SU-DHL-6 (cell line): Measurements from ENCODE around the gene SUPT3H.

Experiments used
- H2AFZ ChIP-seq: fragments of 200-600 bp; sonication (generic); 2 replicates; pipeline ENCODE4 v1.6.1; 2014; ENCODE audit warnings: low read depth, mild to moderate bottlenecking, moderate library complexity, mixed read lengths, antibody characterized with exemption, low read length; ENCODE audit not compliant: severe bottlenecking
- H3F3A ChIP-seq: fragments of 200-600 bp; shearing (Covaris generic); 2 replicates; pipeline ENCODE4 v1.6.0; 2016; ENCODE audit warnings: antibody characterized with exemption, mild to moderate bottlenecking; ENCODE audit not compliant: insufficient read depth
- H3K27ac ChIP-seq: fragments of 200-600 bp; sonication (generic); 2 replicates; pipeline ENCODE4 v1.5.1; 2016; ENCODE audit warnings: low read depth, mild to moderate bottlenecking, low read length, moderate library complexity, mixed read lengths
- H3K27me3 ChIP-seq: fragments of 200-600 bp; sonication (generic), shearing (Covaris generic); 2 replicates; pipeline ENCODE4 v1.6.0; 2014; ENCODE audit warnings: mild to moderate bottlenecking, low read length
- H3K36me3 ChIP-seq: fragments of 200-600 bp; sonication (generic); 2 replicates; pipeline ENCODE4 v1.6.1; 2014; ENCODE audit warnings: mild to moderate bottlenecking, low read length, mixed read lengths
- H3K4me2 ChIP-seq: fragments of 300-600, 200-600 bp; shearing (Covaris generic), sonication (generic); 2 replicates; pipeline ENCODE4 v1.6.0; 2014; ENCODE audit warnings: low read length, low read depth, mild to moderate bottlenecking; ENCODE audit not compliant: poor library complexity, severe bottlenecking
- H3K4me3 ChIP-seq: fragments of 200-600 bp; sonication (generic); 2 replicates; pipeline ENCODE4 v1.5.1; 2014; ENCODE audit warnings: antibody characterized with exemption, low read length, mild to moderate bottlenecking, mixed read lengths; ENCODE audit not compliant: insufficient read depth, poor library complexity, severe bottlenecking
- H3K79me2 ChIP-seq: fragments of 200-600 bp; sonication (generic); 2 replicates; pipeline ENCODE4 v1.6.1; 2014; ENCODE audit warnings: mild to moderate bottlenecking, low read length, moderate library complexity; ENCODE audit not compliant: insufficient read depth
- H3K9ac ChIP-seq: fragments of 200-600 bp; sonication (generic); 2 replicates; pipeline ENCODE4 v1.7.0; 2014; ENCODE audit warnings: mild to moderate bottlenecking, low read length
- H3K9me2 ChIP-seq: fragments of 200-600 bp; sonication (generic); replicated peaks from 2 replicates; pipeline ENCODE4 v1.6.1; 2014; ENCODE audit warnings: low read length; ENCODE audit not compliant: insufficient read depth
- H3K9me3 ChIP-seq: fragments of 200-600 bp; sonication (generic); 2 replicates; pipeline ENCODE4 v1.6.1; 2014; ENCODE audit warnings: low read length, mixed read lengths; ENCODE audit not compliant: insufficient read depth
- H4K20me1 ChIP-seq: fragments of 200-600 bp; sonication (generic); 2 replicates; pipeline ENCODE4 v1.6.1; 2014; ENCODE audit warnings: low read depth, mild to moderate bottlenecking, antibody characterized with exemption, low read length, moderate library complexity, mixed read lengths
- CTCF ChIP-seq: fragments of 200-600 bp; sonication (generic); IDR thresholded peaks from one replicate; pipeline ENCODE4 v1.5.1; 2017; ENCODE audit warnings: antibody characterized with exemption, mild to moderate bottlenecking, low read length, moderate library complexity; ENCODE audit not compliant: insufficient read depth, poor library complexity, severe bottlenecking
- EZH2phosphoT487 ChIP-seq: fragments of 200-600 bp; sonication (generic), shearing (Covaris generic); conservative IDR thresholded peaks from 2 replicates; pipeline ENCODE4 v1.6.1; 2018; ENCODE audit warnings: mild to moderate bottlenecking, antibody characterized with exemption, low read length, moderate library complexity, mixed read lengths

SUPT3H gene

GRCh38 chr6:45388328-45388727, 10.6 kb upstream of the SUPT3H start:
- H3K9ac ChIP-seq: no peak overlapping the region
- H3K9me3 ChIP-seq: no peaks in the 10 kb centered on the region
- H3K27me3 ChIP-seq: no peaks in the 10 kb centered on the region
- H3K27ac ChIP-seq: no peak overlapping the region
- H3K9me2 ChIP-seq: no peaks in the 10 kb centered on the region
- no peaks in the 10 kb centered on the region for H3F3A ChIP-seq
- H3K36me3 ChIP-seq: no peaks in the 10 kb centered on the region
- H3K4me2 ChIP-seq: no peak overlapping the region
- no peak overlapping the region for H3K4me3 ChIP-seq
- no peak overlapping the region for H2AFZ ChIP-seq
- no peaks in the 10 kb centered on the region for H3K79me2 ChIP-seq
- H4K20me1 ChIP-seq: no peaks in the 10 kb centered on the region
- TF ChIP-seq EZH2phosphoT487: no peak
- no peak for TF ChIP-seq CTCF

DNA sequence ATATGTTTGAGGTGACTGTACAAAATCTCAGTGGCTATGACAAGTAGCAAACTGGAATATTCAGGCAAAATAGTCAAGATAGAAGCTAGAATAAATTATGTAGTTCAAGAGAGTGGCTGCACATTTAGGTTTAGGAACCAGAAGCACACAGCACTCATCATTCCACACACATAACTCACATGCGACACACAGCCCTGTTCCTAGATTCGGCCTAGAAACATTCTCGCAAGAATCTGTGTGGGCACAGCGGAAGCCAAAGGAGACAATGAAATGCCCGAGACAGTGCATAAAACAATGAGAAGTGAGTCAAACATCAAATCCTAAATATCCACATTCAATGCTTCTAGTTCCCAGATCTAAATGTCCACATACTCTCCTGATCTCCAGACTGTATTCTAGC, 9.5 kb upstream of the SUPT3H start:
- Histone ChIP-seq H3K27me3 (no peaks in the 10 kb centered on the region), H3K9me2 (no peaks in the 10 kb centered on the region), H3K9ac (no peak overlapping the region), H3K36me3 (no peaks in the 10 kb centered on the region), H3F3A (no peaks in the 10 kb centered on the region), H3K27ac (no peak overlapping the region), H3K79me2 (no peaks in the 10 kb centered on the region), H2AFZ (no peak overlapping the region), H3K9me3 (no peaks in the 10 kb centered on the region), H3K4me2 (no peak overlapping the region), H3K4me3 (no peak overlapping the region), H4K20me1 (no peaks in the 10 kb centered on the region)
- TF ChIP-seq EZH2phosphoT487 (no peak), CTCF (no peak)

DNA sequence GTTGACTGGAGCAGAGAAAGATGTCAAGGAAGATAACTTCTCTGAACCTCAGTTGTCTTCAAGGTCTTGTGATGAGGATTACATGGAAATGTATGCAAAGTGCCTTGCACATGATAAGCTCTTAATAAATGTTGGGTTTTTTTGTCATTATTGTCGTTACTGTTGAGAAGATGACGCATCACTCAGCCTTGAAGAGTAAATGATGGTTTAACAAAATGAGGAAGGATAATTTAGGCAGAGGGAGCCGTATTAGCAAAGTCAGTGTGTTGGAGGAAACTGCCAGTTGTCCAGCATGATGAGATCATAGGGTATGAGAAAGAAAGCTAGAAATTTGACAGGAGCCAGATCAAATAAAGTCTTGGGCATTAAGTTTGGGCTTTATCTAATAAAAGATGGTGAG, 8.8 kb upstream of the SUPT3H start:
- no peaks in the 10 kb centered on the region for H3K79me2 ChIP-seq
- H3K36me3 ChIP-seq: no peaks in the 10 kb centered on the region
- H3K9ac ChIP-seq: no peak overlapping the region
- H4K20me1 ChIP-seq: no peaks in the 10 kb centered on the region
- no peak overlapping the region for H3K4me3 ChIP-seq
- H2AFZ ChIP-seq: no peak overlapping the region
- no peak overlapping the region for H3K4me2 ChIP-seq
- H3K27me3 ChIP-seq: no peaks in the 10 kb centered on the region
- H3F3A ChIP-seq: no peaks in the 10 kb centered on the region
- no peaks in the 10 kb centered on the region for H3K9me3 ChIP-seq
- no peaks in the 10 kb centered on the region for H3K9me2 ChIP-seq
- TF ChIP-seq CTCF (no peak), EZH2phosphoT487 (no peak)
- H3K27ac ChIP-seq: no peak overlapping the region

GRCh38 chr6:45382391-45382790, 4.7 kb upstream of the SUPT3H start:
- Histone ChIP-seq H3K9me2 (no peaks in the 10 kb centered on the region), H2AFZ (no peak overlapping the region), H3K9ac (no peak overlapping the region), H3K9me3 (no peaks in the 10 kb centered on the region), H3F3A (no peaks in the 10 kb centered on the region), H3K79me2 (no peaks in the 10 kb centered on the region), H3K27ac (no peak overlapping the region), H4K20me1 (no peaks in the 10 kb centered on the region), H3K4me2 (no peak overlapping the region), H3K36me3 (no peaks in the 10 kb centered on the region), H3K27me3 (no peaks in the 10 kb centered on the region), H3K4me3 (no peak overlapping the region)
- TF ChIP-seq CTCF: no peak
- no peak for TF ChIP-seq EZH2phosphoT487
